NCI-H2196 treated with DMSO at 0.1 percent for 48 hours (cell line): ENCODE results near the gene CHTOP.
A peak's percentile ranks its signal among the peaks of the same experiment; 100 is the strongest.
"Not testable (repeated sequence)": the region's sequence is repeated elsewhere in the genome, so short reads cannot be mapped to it uniquely, and the experiment has no call there.

Source experiments
- DNase-seq: peaks from one replicate; lab custom pipeline; 2025; ENCODE audit not compliant: unreplicated experiment; lab: John Stamatoyannopoulos, UW

Gene CHTOP

GRCh38 chr1:153659175-153659534 is 25.3 kb downstream of the CHTOP start:
- no peak for DNase-seq

GRCh38 chr1:153659656-153660055 is 25.8 kb downstream of the CHTOP start:
- no peak for DNase-seq

- no peak for DNase-seq
These were observed 27.3 kb downstream of the CHTOP start for GRCh38 chr1:153661111-153661708.

- no peak for DNase-seq
These were observed 28.4 kb downstream of the CHTOP start for GRCh38 chr1:153662269-153662668.

- DNase-seq: no peak
These were observed 29.3 kb downstream of the CHTOP start for GRCh38 chr1:153663211-153663610.

GRCh38 chr1:153667439-153667838 is 33.6 kb downstream of the CHTOP start:
- no peak for DNase-seq

- not testable (repeated sequence) for DNase-seq
These were observed 34.8 kb downstream of the CHTOP start for GRCh38 chr1:153668672-153669071.

GRCh38 chr1:153669606-153670005 is 35.7 kb downstream of the CHTOP start:
- DNase-seq: no peak

- DNase-seq: no peak
These were observed 36.5 kb downstream of the CHTOP start for GRCh38 chr1:153670257-153670858.

GRCh38 chr1:153670859-153671627 is 37.2 kb downstream of the CHTOP start, which contains the start of gene ILF2:
Gene ILF2 (minus strand): TSS chr1:153670993. CDS start chr1:153670922, 71 bp downstream.
- peak; percentile 97 for DNase-seq

- peak; percentile 63 for DNase-seq
These were observed 37.9 kb downstream of the CHTOP start for GRCh38 chr1:153671628-153672353.

- DNase-seq: no peak
These were observed 39.6 kb downstream of the CHTOP start for GRCh38 chr1:153673511-153673910.

- DNase-seq: peak; percentile 7
These were observed 44.1 kb downstream of the CHTOP start for GRCh38 chr1:153677718-153678518.

GRCh38 chr1:153678519-153679336 is 44.9 kb downstream of the CHTOP start, which contains the start of gene NPR1:
Gene NPR1 (plus strand): TSS chr1:153678688. CDS start chr1:153679109, 421 bp downstream.
- no peak for DNase-seq

GRCh38 chr1:153679337-153680119 is 45.7 kb downstream of the CHTOP start:
- DNase-seq: no peak

GRCh38 chr1:153680120-153680403 is 46.2 kb downstream of the CHTOP start:
- DNase-seq: no peak

GRCh38 chr1:153682730-153683129 is 48.9 kb downstream of the CHTOP start:
- no peak for DNase-seq

GRCh38 chr1:153683854-153684253 is 50.0 kb downstream of the CHTOP start:
- no peak for DNase-seq

- DNase-seq: no peak
These were observed 51.0 kb downstream of the CHTOP start for GRCh38 chr1:153684892-153685291.
